ENCODE measurements around the gene TBC1D9.

GRCh38 chr4:140702096-140702757, 54.0 kb downstream of the TBC1D9 start:
- TF ChIP-seq CTCF (IDR thresholded peaks at IDR 0.05) (no peak), EZH2 (IDR thresholded peaks at IDR 0.05; ENCODE audit: borderline replicate concordance, insufficient read depth, low read depth, low read length, poor library complexity, severe bottlenecking) (no peak)

Measured in B cell (primary cell).